GM20000 (cell line): ENCODE measurements around the gene MAGEC1.

Experiments used
- DNase-seq: peaks from one replicate; pipeline ENCODE4 v3.0.0; 2012; ENCODE audit warnings: low spot score
- TF ChIP-seq, protein P1 (sequence below): IDR thresholded peaks from 2 replicates; pipeline ENCODE4 v1.5.1; 2012; ENCODE audit warnings: mild to moderate bottlenecking, control low read depth; ENCODE audit errors: extremely low read depth, missing control alignments

Gene MAGEC1

DNA sequence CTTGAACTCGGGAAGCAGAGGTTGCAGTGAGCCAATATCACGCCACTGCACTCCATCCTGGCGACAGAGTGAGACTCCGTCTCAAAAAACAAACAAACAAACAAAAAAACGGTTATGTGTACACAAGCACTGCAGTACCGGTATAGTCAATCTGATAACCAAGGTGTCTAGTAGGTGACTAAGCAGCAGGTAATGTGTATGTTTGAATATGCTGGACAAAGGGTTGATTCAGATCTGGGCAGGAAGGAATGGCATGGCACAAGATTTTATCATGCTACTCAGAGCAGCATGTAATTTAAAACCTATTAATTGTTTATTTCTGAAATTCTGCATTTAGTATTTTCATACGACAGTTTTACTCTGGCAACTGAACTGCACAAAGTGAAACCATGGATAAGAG lies 41.7 kb downstream of the MAGEC1 start:
- TF ChIP-seq, protein P1, sequence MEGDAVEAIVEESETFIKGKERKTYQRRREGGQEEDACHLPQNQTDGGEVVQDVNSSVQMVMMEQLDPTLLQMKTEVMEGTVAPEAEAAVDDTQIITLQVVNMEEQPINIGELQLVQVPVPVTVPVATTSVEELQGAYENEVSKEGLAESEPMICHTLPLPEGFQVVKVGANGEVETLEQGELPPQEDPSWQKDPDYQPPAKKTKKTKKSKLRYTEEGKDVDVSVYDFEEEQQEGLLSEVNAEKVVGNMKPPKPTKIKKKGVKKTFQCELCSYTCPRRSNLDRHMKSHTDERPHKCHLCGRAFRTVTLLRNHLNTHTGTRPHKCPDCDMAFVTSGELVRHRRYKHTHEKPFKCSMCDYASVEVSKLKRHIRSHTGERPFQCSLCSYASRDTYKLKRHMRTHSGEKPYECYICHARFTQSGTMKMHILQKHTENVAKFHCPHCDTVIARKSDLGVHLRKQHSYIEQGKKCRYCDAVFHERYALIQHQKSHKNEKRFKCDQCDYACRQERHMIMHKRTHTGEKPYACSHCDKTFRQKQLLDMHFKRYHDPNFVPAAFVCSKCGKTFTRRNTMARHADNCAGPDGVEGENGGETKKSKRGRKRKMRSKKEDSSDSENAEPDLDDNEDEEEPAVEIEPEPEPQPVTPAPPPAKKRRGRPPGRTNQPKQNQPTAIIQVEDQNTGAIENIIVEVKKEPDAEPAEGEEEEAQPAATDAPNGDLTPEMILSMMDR, result no peak
- DNase-seq, result no peak

DNA sequence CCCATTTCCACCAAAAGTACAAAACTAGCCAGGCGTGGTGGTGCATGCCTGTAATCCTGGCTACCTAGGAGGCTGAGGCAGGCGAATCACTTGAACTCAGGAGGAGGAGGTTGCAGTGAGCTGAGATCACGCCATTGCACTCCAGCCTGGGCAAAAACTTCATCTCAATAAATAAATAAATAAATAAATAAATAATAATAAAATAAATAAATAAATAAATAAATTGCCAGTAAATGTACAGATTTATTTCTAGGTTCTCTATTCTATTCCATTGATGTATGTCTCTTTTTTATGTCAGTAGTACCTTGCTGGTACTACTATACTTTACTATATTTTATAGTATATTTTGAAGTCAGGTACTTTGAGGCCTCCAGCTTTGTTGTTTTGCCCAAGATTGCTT lies 43.7 kb downstream of the MAGEC1 start:
- TF ChIP-seq, protein P1, result no peak
- DNase-seq, result no peak

DNA sequence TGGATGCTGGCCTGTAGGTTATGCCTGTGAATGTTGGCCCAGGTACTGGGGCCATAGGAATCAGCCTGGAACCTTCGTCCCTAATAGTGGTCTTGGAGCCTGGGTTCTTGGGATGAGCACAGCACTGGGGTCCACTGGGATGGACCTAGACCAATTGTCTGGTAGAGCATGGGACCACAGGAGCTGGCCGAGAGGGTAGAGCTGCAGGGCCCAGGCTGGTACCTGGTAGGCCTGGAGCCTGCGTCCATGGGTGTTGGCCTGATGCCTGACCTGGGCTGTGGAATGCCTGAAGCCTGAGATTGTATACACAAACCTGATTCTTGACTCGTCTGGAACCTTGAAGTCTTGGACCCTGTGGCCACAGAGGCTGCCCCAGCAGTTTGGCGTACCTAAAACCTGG lies 48.9 kb downstream of the MAGEC1 start:
- no peak for DNase-seq
- TF ChIP-seq, protein P1, result no peak

DNA sequence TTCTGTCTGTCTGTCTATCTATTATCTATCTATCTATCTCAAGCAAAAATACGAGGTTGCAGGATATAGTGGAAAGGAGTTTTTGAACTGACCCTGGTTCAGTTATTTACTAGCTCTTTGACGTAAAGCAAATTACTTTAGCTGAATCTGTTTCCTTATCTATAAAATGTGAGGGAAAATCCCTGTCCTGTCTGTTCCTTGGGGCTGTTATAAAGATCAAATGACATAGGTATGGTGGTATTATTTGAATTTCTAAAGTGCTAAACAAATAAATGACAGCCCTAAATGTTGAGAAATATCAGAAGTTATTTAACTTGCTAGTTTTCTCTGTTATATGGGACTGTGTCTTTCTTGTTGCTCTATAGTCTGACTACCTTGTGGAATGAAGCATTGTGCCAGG lies 55.0 kb downstream of the MAGEC1 start:
- no peak for DNase-seq
- TF ChIP-seq, protein P1, result no peak
